CD4-positive, alpha-beta T cell treated with Interleukin-4 for 4 hours (primary cell): ENCODE measurements around the gene ALG2.

Experiments
- DNase-seq: peaks from one replicate; pipeline ENCODE4 v3.0.0-alpha.2; 2020

The ALG2 gene

DNA sequence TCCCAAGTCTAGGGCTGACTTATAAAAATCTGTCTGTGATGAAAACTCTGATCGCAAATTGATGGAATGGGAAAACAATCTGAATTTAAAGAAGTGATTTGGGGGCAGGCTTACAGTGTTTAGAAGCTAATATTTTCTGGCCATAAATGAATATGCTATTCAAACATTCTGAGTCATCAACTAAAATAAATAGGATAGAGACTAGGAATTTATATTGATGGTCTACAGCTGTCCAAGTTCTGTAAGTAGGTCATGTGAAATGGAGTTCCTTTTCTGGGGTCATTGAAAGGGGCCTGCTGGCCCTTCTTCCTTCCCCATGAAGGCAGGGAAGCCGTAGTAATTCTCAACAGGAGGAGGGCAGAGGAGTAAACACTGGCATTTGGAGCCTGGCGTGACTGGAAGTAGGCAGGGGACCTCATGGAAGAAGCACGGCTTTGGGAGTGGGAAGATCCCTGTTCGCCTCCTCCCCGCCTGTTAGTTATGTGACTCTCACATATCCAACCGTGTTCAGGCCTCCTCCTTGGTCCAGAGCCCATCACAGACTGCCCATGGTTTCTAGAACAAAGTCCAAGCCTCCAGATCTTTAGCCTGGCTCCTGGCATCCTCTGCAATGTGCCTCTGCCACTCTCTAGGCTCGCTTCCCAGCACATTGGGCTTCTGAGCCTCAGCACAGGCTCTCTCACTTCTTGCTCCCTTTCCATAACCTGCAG is 31.7 kb downstream of the ALG2 start:
- DNase-seq: no peak

GRCh38 chr9:99189186-99189585 is 32.6 kb downstream of the ALG2 start:
- no peak for DNase-seq

DNA sequence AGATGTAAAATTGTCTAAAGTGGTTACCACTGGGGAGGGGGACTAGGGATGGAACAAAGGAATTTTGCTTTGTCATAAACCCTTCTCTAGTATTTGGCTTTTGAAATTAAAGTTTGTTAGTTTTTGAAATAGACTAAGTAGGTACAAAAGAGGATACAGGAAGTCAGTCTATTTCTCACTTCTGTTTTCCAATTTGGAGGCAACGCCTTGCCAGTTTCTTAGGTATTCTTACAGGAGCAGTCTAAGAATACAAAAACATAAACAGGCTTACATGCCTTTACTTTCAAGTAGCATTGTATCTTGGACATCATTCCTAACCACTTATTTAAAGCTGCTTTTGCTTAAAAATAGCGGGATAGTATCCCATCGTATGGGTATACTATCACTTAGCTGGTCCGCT is 34.4 kb downstream of the ALG2 start:
- no peak for DNase-seq

GRCh38 chr9:99185934-99186333 is 35.8 kb downstream of the ALG2 start:
- DNase-seq: no peak

GRCh38 chr9:99185348-99185632 is 36.5 kb downstream of the ALG2 start:
- DNase-seq: no peak

GRCh38 chr9:99184475-99185347 is 37.0 kb downstream of the ALG2 start:
- DNase-seq: peak; percentile 70

- DNase-seq: no peak
These were observed 37.6 kb downstream of the ALG2 start for GRCh38 chr9:99184110-99184474.

DNA sequence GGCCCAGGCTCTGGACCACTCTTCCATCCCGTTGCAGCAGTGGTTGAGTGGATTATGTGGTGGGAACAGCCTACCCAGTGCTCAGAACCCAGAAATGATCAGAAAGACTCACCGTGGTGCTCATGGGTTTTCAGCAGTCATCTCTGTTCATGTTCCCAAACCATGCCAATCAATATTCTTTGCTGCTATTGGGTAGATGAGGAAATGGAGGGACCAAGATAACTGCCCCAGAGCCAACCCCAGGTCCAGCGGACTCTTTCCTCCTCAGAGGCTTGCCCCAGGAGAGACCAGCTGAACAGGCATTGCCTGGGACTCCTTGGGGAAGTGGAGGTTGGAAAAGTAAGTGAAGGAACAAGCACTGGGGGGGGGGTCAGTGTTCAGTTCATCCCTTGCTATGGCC is 38.1 kb downstream of the ALG2 start:
- DNase-seq: no peak

GRCh38 chr9:99182356-99182755 is 39.4 kb downstream of the ALG2 start:
- no peak for DNase-seq

- DNase-seq: peak; percentile 23
These were observed 40.1 kb downstream of the ALG2 start for GRCh38 chr9:99181621-99182020.

DNA sequence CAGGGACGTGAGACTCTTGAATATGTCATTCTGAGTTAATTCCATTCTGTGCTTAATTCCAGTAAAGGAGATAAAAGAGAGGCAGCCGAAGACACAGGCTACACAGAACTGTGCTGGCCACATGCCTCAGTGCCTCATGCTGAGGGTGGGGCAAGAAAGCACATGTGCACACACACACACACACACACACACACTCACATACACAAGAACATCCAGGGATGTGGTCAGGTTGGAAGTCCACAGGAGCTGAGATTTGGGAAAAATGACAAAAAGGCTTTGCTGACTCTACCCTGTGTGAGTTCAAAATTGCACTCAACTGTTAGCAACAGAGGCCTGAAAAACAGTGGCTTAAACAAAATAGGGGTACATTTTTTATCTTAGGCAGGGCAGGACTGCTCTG is 40.5 kb downstream of the ALG2 start:
- DNase-seq: no peak

- no peak for DNase-seq
These were observed 41.1 kb downstream of the ALG2 start for GRCh38 chr9:99180662-99181061.

DNA sequence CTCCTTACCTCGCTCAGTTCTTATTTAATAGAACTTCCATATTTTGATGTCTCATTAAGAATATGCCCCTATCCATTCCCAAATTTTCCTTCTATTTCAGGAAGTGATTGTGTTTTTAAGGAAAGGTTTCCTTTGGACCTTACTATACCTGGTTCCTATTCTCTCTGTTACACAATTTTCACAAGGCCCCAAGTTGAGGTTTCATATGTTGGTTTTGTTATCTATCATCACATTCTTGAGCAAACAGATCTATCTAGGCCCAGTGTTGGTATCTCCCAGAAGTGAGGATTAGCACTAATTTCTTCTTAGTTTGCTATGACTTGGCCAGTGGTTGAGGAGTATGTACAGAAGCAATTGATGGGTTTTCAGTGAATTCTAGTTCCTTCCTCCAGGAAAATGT is 41.5 kb downstream of the ALG2 start:
- DNase-seq: no peak

DNA sequence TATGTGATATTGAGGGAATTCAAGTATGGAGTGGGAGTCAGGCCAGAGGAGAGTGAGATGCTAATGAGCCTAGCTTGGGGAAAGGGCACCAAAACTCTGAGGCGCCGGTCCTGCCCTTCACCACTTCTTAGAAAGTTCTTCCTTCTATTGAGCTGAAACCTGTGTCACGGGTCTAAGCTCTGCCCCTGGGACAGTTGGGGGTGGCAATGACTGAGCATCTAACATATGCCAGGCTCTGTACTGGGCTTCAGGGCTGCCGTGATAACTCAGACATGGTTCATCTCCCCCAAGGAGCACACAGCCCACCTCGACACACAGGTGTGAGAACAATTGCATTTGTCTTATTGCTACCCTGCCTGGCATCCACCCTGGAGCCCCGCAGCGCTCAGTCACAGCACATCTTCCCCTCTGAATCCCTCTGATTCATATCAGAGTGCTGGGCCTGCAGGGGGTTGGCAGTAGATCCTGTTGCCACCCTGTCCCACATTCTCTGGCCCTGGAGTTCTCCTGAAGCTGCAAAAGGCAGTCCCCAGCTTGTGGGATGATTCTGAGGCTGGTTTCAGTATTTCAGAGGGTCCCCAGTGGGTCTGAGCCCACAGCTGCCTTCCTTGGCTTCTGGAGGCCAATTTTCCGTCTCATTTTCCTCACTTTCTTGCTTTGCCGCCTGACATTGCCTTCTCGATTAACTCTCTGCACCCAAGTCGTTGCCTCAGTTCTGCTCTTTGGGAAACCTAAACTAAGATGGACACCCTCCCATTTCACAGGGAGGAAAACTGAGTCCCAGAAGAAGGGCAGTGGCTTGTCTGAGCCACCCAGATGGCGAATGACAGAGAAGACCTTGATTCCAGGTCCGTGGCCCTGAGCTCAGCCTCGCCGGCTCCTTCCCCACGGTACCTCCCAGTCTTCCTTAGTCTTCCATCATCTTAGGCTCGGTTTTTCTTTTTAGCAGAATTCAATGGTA is 42.5 kb downstream of the ALG2 start:
- no peak for DNase-seq

DNA sequence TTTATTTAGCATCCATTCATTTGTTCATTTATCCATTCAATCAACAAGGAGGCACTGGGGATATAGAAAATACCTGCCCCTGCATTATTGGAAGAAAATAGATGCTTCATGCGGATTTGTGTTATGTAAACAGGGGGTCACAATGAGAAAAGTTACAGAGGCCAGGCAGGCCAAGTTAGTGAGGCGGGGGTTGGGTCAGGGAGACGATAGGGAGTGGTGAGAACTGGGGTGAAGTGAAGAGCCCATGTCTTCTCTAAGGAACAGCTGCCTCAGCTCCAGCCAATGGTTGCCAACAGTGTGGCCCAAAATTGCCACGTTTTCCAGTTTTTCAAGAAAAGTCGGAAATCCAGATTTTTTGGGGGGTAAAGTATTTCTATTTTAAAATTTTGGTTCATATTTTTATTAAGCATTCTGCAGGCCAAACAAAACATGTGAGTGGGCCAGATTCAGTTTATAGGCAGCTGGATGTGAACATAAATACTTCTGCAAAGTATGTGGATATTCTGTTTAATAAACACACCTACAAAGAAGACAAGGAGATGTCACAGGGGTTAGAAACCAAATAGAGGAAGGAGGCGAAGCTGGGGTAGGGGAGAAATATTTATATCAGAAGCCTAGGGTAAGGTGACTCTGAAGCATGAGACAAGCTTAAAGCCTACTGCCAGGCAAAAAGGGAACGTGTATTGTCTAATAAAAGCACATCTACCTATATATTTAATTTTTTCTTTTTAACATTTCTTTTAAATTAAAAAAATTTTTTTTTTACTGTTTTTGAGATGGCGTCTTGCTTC is 44.0 kb downstream of the ALG2 start:
- no peak for DNase-seq

- no peak for DNase-seq
These were observed 45.2 kb downstream of the ALG2 start for GRCh38 chr9:99176527-99177013.

DNA sequence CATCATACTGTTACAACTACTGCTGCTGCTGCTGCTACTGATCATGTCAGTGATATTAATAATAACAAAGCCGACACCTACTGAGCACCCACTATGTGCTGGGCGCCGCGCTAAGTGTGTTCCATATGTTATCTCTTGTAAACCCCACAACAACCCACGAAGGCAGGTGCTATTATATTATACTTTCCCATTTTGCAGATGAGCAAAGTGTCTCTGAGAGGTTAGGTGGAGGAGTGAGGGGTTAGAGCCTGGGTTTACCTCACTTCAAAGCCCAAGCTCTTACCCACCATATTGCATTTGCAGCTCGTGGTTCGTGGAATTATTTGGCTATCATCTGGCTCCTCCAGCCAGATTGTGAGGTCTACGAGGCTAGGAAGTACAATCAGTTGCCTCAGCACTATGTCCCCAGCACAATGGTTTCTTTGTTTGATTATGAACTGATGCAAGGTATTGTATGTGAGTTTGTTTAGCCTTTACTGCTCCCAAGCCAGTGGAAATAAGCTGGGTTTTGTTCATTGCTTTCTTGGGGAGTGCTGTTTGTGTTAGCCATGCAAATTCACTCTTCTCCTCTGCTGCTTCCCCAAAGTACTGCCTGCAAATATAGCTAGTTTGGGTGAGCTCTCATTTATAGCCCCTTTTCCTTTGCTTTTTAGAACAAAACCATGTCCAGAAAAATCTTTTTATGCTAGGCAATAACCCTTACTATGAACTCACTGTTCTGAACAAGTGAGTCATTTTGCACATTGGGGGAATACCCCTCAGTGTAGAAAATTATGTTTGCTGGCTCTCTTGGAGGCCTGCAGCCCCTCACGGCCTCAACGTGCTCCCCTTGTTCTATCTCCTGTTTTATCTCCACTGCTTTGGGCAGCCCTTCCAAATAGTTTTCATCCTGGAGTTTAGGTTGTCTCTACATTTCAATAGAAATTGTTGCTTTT is 47.9 kb downstream of the ALG2 start:
- no peak for DNase-seq

DNA sequence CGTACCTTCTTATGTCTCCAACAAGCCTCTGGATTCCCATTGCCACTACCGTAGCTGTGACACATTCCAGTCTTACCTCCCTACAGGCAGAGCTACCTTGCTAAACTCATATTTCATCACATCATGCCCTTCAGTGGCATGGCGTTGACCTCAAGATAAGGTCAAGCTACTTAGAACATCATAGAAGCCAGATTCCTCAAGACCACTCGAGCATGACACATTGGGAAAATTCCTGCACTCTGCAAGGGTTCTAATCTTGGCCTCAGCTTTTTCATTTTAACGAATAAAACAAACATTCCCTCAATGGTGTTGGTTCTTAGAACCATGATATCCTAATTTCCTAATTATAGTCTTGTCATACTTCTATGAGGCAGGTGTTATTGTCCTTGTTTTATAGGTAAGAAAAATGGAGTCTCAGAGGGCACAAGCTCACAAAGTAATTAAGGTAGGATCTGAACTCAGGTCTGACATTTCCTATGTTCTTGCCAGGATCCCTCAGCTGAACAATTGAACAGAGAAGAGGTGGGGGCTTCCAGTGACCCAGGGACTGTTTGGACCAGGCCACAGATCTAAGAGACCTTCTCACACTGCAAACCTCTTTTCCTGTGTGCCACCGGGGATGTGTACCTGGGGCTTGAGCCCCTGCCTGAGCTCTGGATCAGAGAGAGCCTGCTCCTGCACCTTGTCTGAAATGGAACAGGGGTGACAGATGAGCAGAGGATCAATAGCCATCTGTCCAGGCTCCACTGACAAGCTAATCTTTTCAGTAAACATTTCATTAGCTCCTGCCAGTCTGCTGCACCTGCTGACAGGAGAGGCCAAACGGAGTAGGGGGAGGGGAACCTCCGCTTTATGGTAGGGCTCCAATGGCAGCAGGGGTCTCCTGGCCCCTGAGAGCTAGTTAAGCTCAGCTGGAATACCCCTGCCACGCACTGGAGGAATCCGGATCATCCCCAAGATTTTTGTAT is 49.3 kb downstream of the ALG2 start:
- no peak for DNase-seq

- no peak for DNase-seq
These were observed 50.3 kb downstream of the ALG2 start for GRCh38 chr9:99171225-99172123.
